K562 (cell line): ENCODE results near the gene FOXD2. TPM values are rescaled to one million over a fixed set of nuclear protein-coding genes. Genes with fewer than 3 reads are reported as not detected.
A peak's percentile ranks its signal among the peaks of the same experiment; 100 is the strongest.

ENCODE experiments used
- ATAC-seq: fragments of 200-7000 bp; cut with Tn5 transposase; 3 replicates; pipeline ENCODE4 v1.9.1; 2020; ENCODE audit warnings: moderate library complexity
- BruUV-seq: library from RNA; stranded (reverse); fragments of 400-500 nt; replicated peaks from 2 replicates; lab custom pipeline; 2021; lab: Mats Ljungman, UMichigan
- CTCF ChIA-PET: fragments of 300-600 bp; formaldehyde crosslinking; extraction: SDS; loops from one replicate; lab custom pipeline; 2021; ENCODE audit warnings: low intra/inter-chr PET ratio; lab: Yijun Ruan, JAX
- POLR2A ChIA-PET: fragments of 300-600, 350-650 bp; sonication (Branson Sonifier 250); formaldehyde crosslinking; extraction: SDS; loops from one replicate; lab custom pipeline; 2021; ENCODE audit warnings: antibody characterized with exemption, inconsistent platforms; lab: Yijun Ruan, JAX
- DNase-seq, 4 experiments: peaks; one replicate each; pipeline versions ENCODE4 v3.0.0 to v3.0.0-alpha.2; 2011 to 2018; ENCODE audit warnings: low spot score in 3 of 4, mixed read lengths in 3 of 4; ENCODE audit errors: extremely low read depth in 1 of 4
- FAIRE-seq: peaks from 2 replicates; lab custom pipeline; 2011; peaks lifted over from hg19 to GRCh38; lab: Jason Lieb, UNC
- H2AFZ ChIP-seq: 2 replicates; pipeline ENCODE4 v1.6.0; 2011; ENCODE audit warnings: low read depth, low read length, control low read depth, inconsistent platforms
- H3K27ac ChIP-seq: fragments of 200-600 bp; 3 replicates; pipeline ENCODE4 v1.8.0; 2011; ENCODE audit warnings: low read depth, mild to moderate bottlenecking, control low read depth, inconsistent platforms, low read length, moderate library complexity, mixed read lengths; ENCODE audit errors: extremely low read depth
- H3K27me3 ChIP-seq, 2 experiments: fragments of 300-600 bp in 1 of 2; 2 replicates in 1 of 2; 3 replicates in 1 of 2; pipeline versions ENCODE4 v1.6.0 to v1.8.0; 2011; ENCODE audit warnings: inconsistent platforms in 2 of 2, low read length in 2 of 2, mild to moderate bottlenecking in 1 of 2, mixed read lengths in 1 of 2, moderate library complexity in 1 of 2; ENCODE audit not compliant: control insufficient read depth in 2 of 2, insufficient read depth in 2 of 2
- H3K36me3 ChIP-seq: fragments of 300-600 bp; 3 replicates; pipeline ENCODE4 v1.8.0; 2011; ENCODE audit warnings: mild to moderate bottlenecking, low read length, inconsistent platforms; ENCODE audit not compliant: control insufficient read depth, insufficient read depth
- H3K4me1 ChIP-seq, 2 experiments: fragments of 200-600 bp in 1 of 2; replicated peaks in 1 of 2; 2 replicates in 1 of 2; 3 replicates in 1 of 2; pipeline versions ENCODE4 v1.5.1 to v1.8.0; 2011; ENCODE audit warnings: inconsistent platforms in 2 of 2, low read length in 2 of 2, mild to moderate bottlenecking in 1 of 2, mixed read lengths in 1 of 2, moderate library complexity in 1 of 2; ENCODE audit not compliant: control insufficient read depth in 2 of 2, insufficient read depth in 2 of 2
- H3K4me2 ChIP-seq: 2 replicates; pipeline ENCODE4 v1.6.1; 2011; ENCODE audit warnings: low read length, control low read depth, inconsistent platforms, mixed read lengths; ENCODE audit not compliant: insufficient read depth
- H3K4me3 ChIP-seq: fragments of 200-600 bp; sonication (generic), shearing (Covaris generic); 2 replicates; pipeline ENCODE4 v1.5.1; 2016; ENCODE audit warnings: control low read depth, inconsistent platforms
- H3K79me2 ChIP-seq: fragments of 200-600 bp; 3 replicates; pipeline ENCODE4 v1.8.0; 2011; ENCODE audit warnings: low read length, inconsistent platforms; ENCODE audit not compliant: control insufficient read depth, insufficient read depth
- H3K9ac ChIP-seq, 2 experiments: 2 replicates each; pipeline versions ENCODE4 v1.6.0 to v1.6.1; 2011; ENCODE audit warnings: low read depth in 2 of 2, low read length in 2 of 2, control low read depth in 1 of 2, inconsistent platforms in 1 of 2, mild to moderate bottlenecking in 1 of 2, mixed read lengths in 1 of 2; ENCODE audit not compliant: insufficient read depth in 1 of 2
- H3K9me1 ChIP-seq: one replicate; pipeline ENCODE4 v1.6.0; 2011; ENCODE audit warnings: inconsistent platforms, mild to moderate bottlenecking, low read length, moderate library complexity; ENCODE audit not compliant: control insufficient read depth, insufficient read depth
- H3K9me3 ChIP-seq: replicated peaks from 2 replicates; pipeline ENCODE4 v1.5.1; 2011; ENCODE audit warnings: low read depth, low read length, inconsistent platforms; ENCODE audit not compliant: control insufficient read depth, insufficient read depth
- H4K20me1 ChIP-seq: replicated peaks from 2 replicates; pipeline ENCODE4 v1.6.1; 2011; ENCODE audit warnings: low read length, inconsistent platforms, mixed read lengths; ENCODE audit not compliant: control insufficient read depth, insufficient read depth
- ATF1 ChIP-seq, 2 experiments: fragments of 450-650 bp in 1 of 2; IDR thresholded peaks; 2 replicates each; pipeline ENCODE4 v1.6.1; 2016; ENCODE audit warnings: missing compliant biosample characterization in 1 of 2, missing genetic modification characterization in 1 of 2
- HCFC1 ChIP-seq: IDR thresholded peaks from 2 replicates; pipeline ENCODE4 v1.6.1; 2012; ENCODE audit warnings: low read depth, low read length, improper control_type of control experiment
- JUND ChIP-seq, 2 experiments: IDR thresholded peaks; 2 replicates in 1 of 2; 3 replicates in 1 of 2; pipeline ENCODE4 v1.6.1; 2011; ENCODE audit warnings: borderline replicate concordance in 2 of 2, low read depth in 2 of 2, low read length in 2 of 2, improper control_type of control experiment in 1 of 2, missing biosample characterization in 1 of 2, missing genetic modification characterization in 1 of 2, missing genetic modification reagents in 1 of 2
- KDM2B ChIP-seq: fragments of 250-450 bp; sonication (Bioruptor Pico); IDR thresholded peaks from 2 replicates; pipeline ENCODE4 v1.8.0; 2021; ENCODE audit warnings: mild to moderate bottlenecking, moderate library complexity
- MTA3 ChIP-seq: fragments of 450-650 bp; formaldehyde crosslinking; IDR thresholded peaks from 2 replicates; pipeline ENCODE4 v1.6.1; 2017; ENCODE audit warnings: mild to moderate bottlenecking, borderline replicate concordance
- NEUROD1 ChIP-seq: fragments of 150-350 bp; IDR thresholded peaks from 2 replicates; pipeline ENCODE4 v1.6.1; 2014; ENCODE audit warnings: borderline replicate concordance, low read length, low read depth; ENCODE audit not compliant: partially characterized antibody
- RB1 ChIP-seq: fragments of 450-650 bp; IDR thresholded peaks from 2 replicates; pipeline ENCODE4 v1.6.1; 2017; ENCODE audit warnings: low read depth, mild to moderate bottlenecking
- XRCC5 ChIP-seq: fragments of 200-400 bp; formaldehyde crosslinking; IDR thresholded peaks from 2 replicates; pipeline ENCODE4 v1.6.1; 2017; ENCODE audit warnings: low read depth, mild to moderate bottlenecking, low read length
- ZNF146 ChIP-seq: IDR thresholded peaks from one replicate; pipeline ENCODE4 v1.6.1; 2018; ENCODE audit warnings: missing compliant biosample characterization; ENCODE audit not compliant: unreplicated experiment
- ZNF232 ChIP-seq: sonication (generic); formaldehyde crosslinking; IDR thresholded peaks from 2 replicates; pipeline ENCODE4 v1.8.0; 2022; ENCODE audit warnings: mild to moderate bottlenecking, missing genetic modification reagents
- WGBS: fragments of 100-300 bp; shearing (Covaris generic); methylation state at CpG from one replicate; pipeline ENCODE4 v1.1.6; 2016; ENCODE audit warnings: low coverage, mixed read lengths; ENCODE audit not compliant: insufficient coverage; ENCODE audit errors: missing lambda C conversion rate; 5-methylcytosine and 5-hydroxymethylcytosine counted together
- in situ Hi-C: fragments of 300-500 bp; cut with MboI; formaldehyde crosslinking; loops from 4 replicates; pipeline ENCODE4 v1.15.0; 2018; ENCODE audit warnings: inconsistent platforms, mixed read lengths
- intact Hi-C: fragments of 100-400 bp; cut with micrococcal nuclease; formaldehyde crosslinking; loops from 2 replicates; pipeline ENCODE4 v1.14.2; 2022
- polyA plus RNA-seq, 8 experiments: library from polyadenylated mRNA; depleted of rRNA in 4 of 8; stranded (reverse) in 5 of 8; unstranded in 3 of 8; fragments of >200 nt; fragmentation: Nextera tagmentation in 2 of 8; fragmentation: Illumina TruSeq in 1 of 8; extraction: Ambion mirVana in 2 of 8; extraction: Trizol in 1 of 8; gene quantifications; 2 replicates each; pipeline versions ENCODE4 v1.2.1 to v1.2.3, GENCODE V29; 2011 to 2014; ENCODE audit warnings: inconsistent platforms in 1 of 8, missing spikeins in 1 of 8
- total RNA-seq, 7 experiments: library from RNA; depleted of rRNA in 6 of 7; stranded (reverse); fragments of >200 nt in 6 of 7; fragmentation: Illumina TruSeq in 2 of 7; extraction: Trizol in 2 of 7; gene quantifications; 2 replicates each; pipeline versions ENCODE4 v1.2.1 to v1.2.3, GENCODE V29; 2011 to 2021; ENCODE audit warnings: low replicate concordance in 1 of 7
- TF ChIP-seq, protein P1 (sequence below), 3 experiments: IDR thresholded peaks in 2 of 3; conservative IDR thresholded peaks in 1 of 3; 2 replicates each; pipeline ENCODE4 v1.5.1; 2011 to 2012; ENCODE audit warnings: low read length in 3 of 3, mild to moderate bottlenecking in 3 of 3, control low read depth in 2 of 3, improper control_type of control experiment in 1 of 3, inconsistent platforms in 1 of 3, low read depth in 1 of 3, mixed read lengths in 1 of 3, moderate library complexity in 1 of 3; ENCODE audit not compliant: insufficient read depth in 2 of 3
- TF ChIP-seq, protein P2 (sequence below): sonication (generic); formaldehyde crosslinking; IDR thresholded peaks from 2 replicates; pipeline ENCODE4 v1.8.0; 2022; ENCODE audit warnings: mild to moderate bottlenecking, missing genetic modification reagents
- TF ChIP-seq, protein P3 (sequence below): fragments of 450-650 bp; IDR thresholded peaks from 2 replicates; pipeline ENCODE4 v1.6.1; 2018; ENCODE audit not compliant: partially characterized antibody

The FOXD2 gene
- total and polyA plus RNA-seq, 9 of the 15 experiments (the other 6 are each of a cell fraction or from before 2014, with no cell fraction given): 0.06 to 1.2 (median 0.22) TPM

DNA sequence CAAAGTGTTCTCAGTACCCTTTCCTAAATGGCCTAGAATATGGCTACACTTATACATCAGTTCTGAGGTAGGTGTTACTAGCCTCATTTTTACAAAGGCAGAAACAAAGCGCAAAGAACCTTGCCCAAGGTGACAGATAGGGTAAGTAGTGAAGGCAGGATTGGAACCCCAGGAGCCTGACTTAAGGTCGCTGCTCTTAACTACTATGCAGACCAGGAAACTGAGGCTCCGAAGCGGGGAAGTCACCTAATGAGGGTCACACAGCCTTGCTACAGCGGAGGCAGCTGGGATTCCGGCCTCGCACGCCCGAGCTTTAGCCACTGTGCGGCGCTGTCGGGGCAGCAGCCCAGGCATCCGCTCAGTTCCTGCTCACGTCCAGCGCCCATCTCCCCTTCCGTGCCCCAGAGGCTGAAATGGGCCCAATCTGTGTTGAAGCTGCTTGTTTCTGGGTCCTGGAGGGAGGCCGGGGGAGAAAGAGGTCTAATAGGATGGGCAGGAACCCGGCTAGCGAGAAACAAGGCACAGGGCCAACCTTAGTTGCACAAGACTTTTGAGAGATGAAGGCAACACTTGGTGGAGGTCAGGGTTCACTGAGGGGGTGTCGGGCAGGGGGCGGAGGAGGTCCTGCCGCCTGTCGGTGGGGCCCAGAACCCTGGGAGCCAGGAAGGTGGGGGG lies 1.4 kb upstream of the FOXD2 start:
- peak; percentile 74 for ATAC-seq
- no peaks in the 10 kb centered on the region for H3K9me3 ChIP-seq
- ChIA-PET CTCF (interaction anchor here (0.6 to 2.7 kb wide), 5 partner anchors 26 to 290 kb away, joined by 3 to 15 read pairs (median 5); no protein-coding TSS in a partner anchor), POLR2A (interaction anchor here (0.6 to 1.4 kb wide), 14 partner anchors 9 to 257 kb away, joined by 3 to 9 read pairs (median 4); no protein-coding TSS in a partner anchor)
- H3K27me3 ChIP-seq: peaks cover 10 to 13% of the 10 kb centered on the region in 2 experiments; a peak in 4 of 5 replicates
- peaks cover 4% of the 10 kb centered on the region; the same call in 2 of the 3 replicates for H3K36me3 ChIP-seq
- H3K4me2 ChIP-seq: peak overlapping the region; percentile 91
- in situ Hi-C loops: no loop called here
- H3K79me2 ChIP-seq: 0 out of 3 replicates have a peak, but pooled peaks cover 7% of the 10 kb centered on the region
- peak; percentile 78 to 92 (median 86) for DNase-seq
- peak overlapping the region; percentile 98 for H2AFZ ChIP-seq
- peak; percentile 86 for FAIRE-seq
- no peaks in the 10 kb centered on the region for H3K9me1 ChIP-seq
- no TSS peak for BruUV-seq
- intact Hi-C loops: loop anchor here (2.0 to 10.0 kb wide), 6 partner anchors 48 to 291 kb away; partner anchors contain the start of gene CMPK1
- H3K4me1 ChIP-seq: peaks cover 14 to 58% of the 10 kb centered on the region in 2 experiments
- WGBS: 5% methylated on average over 23 of the region's 23 CpGs
- H4K20me1 ChIP-seq: peaks cover 20% of the 10 kb centered on the region
- peak overlapping the region; percentile 70 for H3K4me3 ChIP-seq
- H3K9ac ChIP-seq: peak overlapping the region; percentile 72 to 99
- peak overlapping the region; percentile 90; the same call in 2 of the 3 replicates for H3K27ac ChIP-seq
- TF ChIP-seq ZNF232 (peak; percentile 16; the same call in 1 of the 2 replicates), ZNF146 (no peak), ATF1 (CRISPR knock-in tag; IDR thresholded peaks at IDR 0.05) (no peak), ATF1 (tag; IDR thresholded peaks at IDR 0.05) (peak; percentile 12; the same call in 1 of the 2 replicates), MTA3 (peak; percentile 76; the same call in 1 of the 2 replicates), KDM2B (CRISPR knock-in tag) (peak; percentile 90), JUND (IDR thresholded peaks at IDR 0.05; ENCODE audit: borderline replicate concordance, low read depth, low read length) (peak; percentile 64), JUND (tag; IDR thresholded peaks at IDR 0.05; ENCODE audit: borderline replicate concordance, low read depth, low read length) (no peak; the same call in 2 of the 3 replicates), HCFC1 (peak; percentile 26; the same call in 1 of the 2 replicates), XRCC5 (peak; percentile 89), NEUROD1 (peak; percentile 44), RB1 (peak; percentile 69; the same call in 1 of the 2 replicates)
- TF ChIP-seq, protein P1, sequence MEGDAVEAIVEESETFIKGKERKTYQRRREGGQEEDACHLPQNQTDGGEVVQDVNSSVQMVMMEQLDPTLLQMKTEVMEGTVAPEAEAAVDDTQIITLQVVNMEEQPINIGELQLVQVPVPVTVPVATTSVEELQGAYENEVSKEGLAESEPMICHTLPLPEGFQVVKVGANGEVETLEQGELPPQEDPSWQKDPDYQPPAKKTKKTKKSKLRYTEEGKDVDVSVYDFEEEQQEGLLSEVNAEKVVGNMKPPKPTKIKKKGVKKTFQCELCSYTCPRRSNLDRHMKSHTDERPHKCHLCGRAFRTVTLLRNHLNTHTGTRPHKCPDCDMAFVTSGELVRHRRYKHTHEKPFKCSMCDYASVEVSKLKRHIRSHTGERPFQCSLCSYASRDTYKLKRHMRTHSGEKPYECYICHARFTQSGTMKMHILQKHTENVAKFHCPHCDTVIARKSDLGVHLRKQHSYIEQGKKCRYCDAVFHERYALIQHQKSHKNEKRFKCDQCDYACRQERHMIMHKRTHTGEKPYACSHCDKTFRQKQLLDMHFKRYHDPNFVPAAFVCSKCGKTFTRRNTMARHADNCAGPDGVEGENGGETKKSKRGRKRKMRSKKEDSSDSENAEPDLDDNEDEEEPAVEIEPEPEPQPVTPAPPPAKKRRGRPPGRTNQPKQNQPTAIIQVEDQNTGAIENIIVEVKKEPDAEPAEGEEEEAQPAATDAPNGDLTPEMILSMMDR (IDR thresholded peaks at IDR 0.05 in 2 of 3, conservative IDR thresholded peaks at IDR 0.05 in 1 of 3; ENCODE audit: insufficient read depth in 2 of 3, low read depth in 1 of 3, low read length in 3 of 3): peak; percentile 97 to 100 (median 98)
- TF ChIP-seq, protein P2, sequence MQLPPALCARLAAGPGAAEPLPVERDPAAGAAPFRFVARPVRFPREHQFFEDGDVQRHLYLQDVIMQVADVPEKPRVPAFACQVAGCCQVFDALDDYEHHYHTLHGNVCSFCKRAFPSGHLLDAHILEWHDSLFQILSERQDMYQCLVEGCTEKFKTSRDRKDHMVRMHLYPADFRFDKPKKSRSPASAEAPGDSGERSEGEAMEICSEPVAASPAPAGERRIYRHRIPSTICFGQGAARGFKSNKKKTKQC (CRISPR knock-in tag): 0 out of 2 replicates have a peak, but pooled peaks have one; percentile 69
- TF ChIP-seq, protein P3, sequence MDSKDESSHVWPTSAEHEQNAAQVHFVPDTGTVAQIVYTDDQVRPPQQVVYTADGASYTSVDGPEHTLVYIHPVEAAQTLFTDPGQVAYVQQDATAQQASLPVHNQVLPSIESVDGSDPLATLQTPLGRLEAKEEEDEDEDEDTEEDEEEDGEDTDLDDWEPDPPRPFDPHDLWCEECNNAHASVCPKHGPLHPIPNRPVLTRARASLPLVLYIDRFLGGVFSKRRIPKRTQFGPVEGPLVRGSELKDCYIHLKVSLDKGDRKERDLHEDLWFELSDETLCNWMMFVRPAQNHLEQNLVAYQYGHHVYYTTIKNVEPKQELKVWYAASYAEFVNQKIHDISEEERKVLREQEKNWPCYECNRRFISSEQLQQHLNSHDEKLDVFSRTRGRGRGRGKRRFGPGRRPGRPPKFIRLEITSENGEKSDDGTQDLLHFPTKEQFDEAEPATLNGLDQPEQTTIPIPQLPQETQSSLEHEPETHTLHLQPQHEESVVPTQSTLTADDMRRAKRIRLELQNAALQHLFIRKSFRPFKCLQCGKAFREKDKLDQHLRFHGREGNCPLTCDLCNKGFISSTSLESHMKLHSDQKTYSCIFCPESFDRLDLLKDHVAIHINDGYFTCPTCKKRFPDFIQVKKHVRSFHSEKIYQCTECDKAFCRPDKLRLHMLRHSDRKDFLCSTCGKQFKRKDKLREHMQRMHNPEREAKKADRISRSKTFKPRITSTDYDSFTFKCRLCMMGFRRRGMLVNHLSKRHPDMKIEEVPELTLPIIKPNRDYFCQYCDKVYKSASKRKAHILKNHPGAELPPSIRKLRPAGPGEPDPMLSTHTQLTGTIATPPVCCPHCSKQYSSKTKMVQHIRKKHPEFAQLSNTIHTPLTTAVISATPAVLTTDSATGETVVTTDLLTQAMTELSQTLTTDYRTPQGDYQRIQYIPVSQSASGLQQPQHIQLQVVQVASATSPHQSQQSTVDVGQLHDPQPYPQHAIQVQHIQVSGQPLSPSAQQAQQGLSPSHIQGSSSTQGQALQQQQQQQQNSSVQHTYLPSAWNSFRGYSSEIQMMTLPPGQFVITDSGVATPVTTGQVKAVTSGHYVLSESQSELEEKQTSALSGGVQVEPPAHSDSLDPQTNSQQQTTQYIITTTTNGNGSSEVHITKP: no peak
